ENCODE results near the gene TP53TG3D.
"Not testable (repeated sequence)": the region's sequence is repeated elsewhere in the genome, so short reads cannot be mapped to it uniquely, and the experiment has no call there.

DNA sequence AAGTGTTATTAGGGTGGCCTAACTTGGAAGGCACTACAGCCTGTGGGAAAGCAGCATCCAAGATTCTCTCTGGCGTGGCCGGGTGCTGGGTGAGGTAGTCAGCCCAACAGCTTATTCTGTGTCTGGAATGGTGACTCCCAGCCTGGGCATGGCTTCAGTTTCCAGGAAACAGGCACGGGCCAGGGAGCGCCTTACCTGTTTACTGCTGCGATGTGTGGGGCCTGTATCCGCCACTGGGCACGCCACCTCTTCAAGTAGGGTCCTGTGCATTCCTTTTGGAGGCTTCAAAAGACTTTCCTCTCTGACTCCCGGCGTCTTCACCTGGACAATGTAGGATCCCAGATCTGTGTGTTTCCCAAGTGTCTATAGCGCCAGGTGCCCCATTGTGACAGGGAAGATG is 10.5 kb downstream of the TP53TG3D start:
- TF ChIP-seq, protein P1, sequence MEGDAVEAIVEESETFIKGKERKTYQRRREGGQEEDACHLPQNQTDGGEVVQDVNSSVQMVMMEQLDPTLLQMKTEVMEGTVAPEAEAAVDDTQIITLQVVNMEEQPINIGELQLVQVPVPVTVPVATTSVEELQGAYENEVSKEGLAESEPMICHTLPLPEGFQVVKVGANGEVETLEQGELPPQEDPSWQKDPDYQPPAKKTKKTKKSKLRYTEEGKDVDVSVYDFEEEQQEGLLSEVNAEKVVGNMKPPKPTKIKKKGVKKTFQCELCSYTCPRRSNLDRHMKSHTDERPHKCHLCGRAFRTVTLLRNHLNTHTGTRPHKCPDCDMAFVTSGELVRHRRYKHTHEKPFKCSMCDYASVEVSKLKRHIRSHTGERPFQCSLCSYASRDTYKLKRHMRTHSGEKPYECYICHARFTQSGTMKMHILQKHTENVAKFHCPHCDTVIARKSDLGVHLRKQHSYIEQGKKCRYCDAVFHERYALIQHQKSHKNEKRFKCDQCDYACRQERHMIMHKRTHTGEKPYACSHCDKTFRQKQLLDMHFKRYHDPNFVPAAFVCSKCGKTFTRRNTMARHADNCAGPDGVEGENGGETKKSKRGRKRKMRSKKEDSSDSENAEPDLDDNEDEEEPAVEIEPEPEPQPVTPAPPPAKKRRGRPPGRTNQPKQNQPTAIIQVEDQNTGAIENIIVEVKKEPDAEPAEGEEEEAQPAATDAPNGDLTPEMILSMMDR (IDR thresholded peaks at IDR 0.05; ENCODE audit: borderline replicate concordance, extremely low read depth, low read length, poor library complexity, severe bottlenecking), result not testable (repeated sequence)
- not testable (repeated sequence) for TF ChIP-seq EZH2 (IDR thresholded peaks at IDR 0.05; ENCODE audit: borderline replicate concordance, low read depth, low read length, severe bottlenecking)

Data from DND-41 (cell line).